Mammary epithelial cell (primary cell): ENCODE results near the gene METRNL.

ENCODE experiments used
- CTCF ChIP-seq, 2 donors: IDR thresholded peaks in 1 of 2; conservative IDR thresholded peaks in 1 of 2; 2 replicates each; pipeline ENCODE4 v1.5.1; 2011 to 2012; ENCODE audit warnings: inconsistent platforms in 2 of 2, low read length in 2 of 2, mild to moderate bottlenecking in 2 of 2, control low read depth in 1 of 2, low read depth in 1 of 2; ENCODE audit not compliant: insufficient read depth in 1 of 2; ENCODE audit errors: extremely low read depth in 1 of 2
- EZH2 ChIP-seq: IDR thresholded peaks from 2 replicates; pipeline ENCODE4 v1.6.1; 2012; ENCODE audit warnings: low read length, inconsistent platforms, borderline replicate concordance

GRCh38 chr17:83062011-83062817, 17.2 kb upstream of the METRNL start:
- TF ChIP-seq CTCF (conservative IDR thresholded peaks at IDR 0.05 in 1 of 2, IDR thresholded peaks at IDR 0.05 in 1 of 2; ENCODE audit: extremely low read depth in 1 of 2, insufficient read depth in 1 of 2, low read depth in 1 of 2, low read length in 2 of 2) (no peak), EZH2 (no peak)
